Spleen (tissue), 7 donors: ENCODE results near the gene SORCS2.

Experiments used
- CTCF ChIP-seq, 11 experiments: fragments of 200-600 bp in 7 of 11; fragments of 450-650 bp in 4 of 11; sonication (generic) in 4 of 11; IDR thresholded peaks in 8 of 11; conservative IDR thresholded peaks in 3 of 11; 1 replicate in 7 of 11; 2 replicates in 4 of 11; pipeline versions ENCODE4 v1.4.0 to v1.8.0; 2016 to 2021; ENCODE audit warnings: antibody characterized with exemption in 11 of 11, inconsistent platforms in 4 of 11, mild to moderate bottlenecking in 1 of 11
- POLR2A ChIP-seq, 3 donors: fragments of 450-650 bp; IDR thresholded peaks; one replicate each; pipeline ENCODE4 v1.5.1; 2017; ENCODE audit warnings: antibody characterized with exemption in 3 of 3, mild to moderate bottlenecking in 1 of 3
- POLR2AphosphoS5 ChIP-seq, 3 donors: sonication (generic); formaldehyde crosslinking; IDR thresholded peaks; one replicate each; pipeline ENCODE4 v1.5.1; 2017; ENCODE audit warnings: antibody characterized with exemption in 3 of 3
- donor health status: DM: no; HTN: no; CAD: no; lungs with moderate emphysema.
- donor health status: DM: no; HTN: no; CAD: no.
- donor health status: DM: no; HTN: no; CAD: no.

GRCh38 chr4:7412554-7412912, 220.2 kb downstream of the SORCS2 start:
- TF ChIP-seq CTCF (IDR thresholded peaks at IDR 0.05 in 8 of 11, conservative IDR thresholded peaks at IDR 0.05 in 3 of 11) (no peak), POLR2A (IDR thresholded peaks at IDR 0.05) (no peak), POLR2AphosphoS5 (IDR thresholded peaks at IDR 0.05) (no peak)
